GM04503 (cell line): ENCODE data around the gene COBL.

ENCODE experiments used
- DNase-seq: peaks from one replicate; pipeline ENCODE4 v3.0.0-alpha.2; 2012; ENCODE audit warnings: low read depth

Gene COBL

GRCh38 chr7:51306761-51307160 lies 9.8 kb downstream of the COBL start:
- no peak for DNase-seq

GRCh38 chr7:51304729-51305128 lies 11.9 kb downstream of the COBL start:
- DNase-seq = no peak

GRCh38 chr7:51303142-51303525 lies 13.5 kb downstream of the COBL start:
- no peak for DNase-seq

GRCh38 chr7:51301806-51302205 lies 14.8 kb downstream of the COBL start:
- no peak for DNase-seq

- DNase-seq = no peak
Observed at GRCh38 chr7:51300762-51301674, 15.6 kb downstream of the COBL start.

GRCh38 chr7:51299391-51300133 lies 17.0 kb downstream of the COBL start:
- DNase-seq = no peak

- no peak for DNase-seq
Observed at GRCh38 chr7:51298912-51299311, 17.7 kb downstream of the COBL start.

GRCh38 chr7:51297986-51298385 lies 18.6 kb downstream of the COBL start:
- DNase-seq = no peak

GRCh38 chr7:51295440-51296245 lies 21.0 kb downstream of the COBL start:
- no peak for DNase-seq

- DNase-seq = no peak
Observed at GRCh38 chr7:51292596-51292995, 24.0 kb downstream of the COBL start.

GRCh38 chr7:51290702-51291540 lies 25.7 kb downstream of the COBL start:
- no peak for DNase-seq

GRCh38 chr7:51290304-51290637 lies 26.3 kb downstream of the COBL start:
- DNase-seq = no peak

- no peak for DNase-seq
Observed at GRCh38 chr7:51289623-51290303, 26.8 kb downstream of the COBL start.

- DNase-seq = no peak
Observed at GRCh38 chr7:51288896-51289622, 27.6 kb downstream of the COBL start.

GRCh38 chr7:51286401-51286800 lies 30.2 kb downstream of the COBL start:
- DNase-seq = no peak

GRCh38 chr7:51280156-51280555 lies 36.5 kb downstream of the COBL start:
- DNase-seq = no peak

GRCh38 chr7:51279391-51280023 lies 37.1 kb downstream of the COBL start:
- DNase-seq = no peak

- DNase-seq = no peak
Observed at GRCh38 chr7:51278797-51279196, 37.8 kb downstream of the COBL start.

GRCh38 chr7:51276967-51277366 lies 39.6 kb downstream of the COBL start:
- DNase-seq = no peak

GRCh38 chr7:51276091-51276605 lies 40.5 kb downstream of the COBL start:
- no peak for DNase-seq
